NOMO-1 (cell line): Measurements from ENCODE around the gene DOK5.
"Not testable (repeated sequence)": the region's sequence is repeated elsewhere in the genome, so short reads cannot be mapped to it uniquely, and the experiment has no call there.

Experiments
- DNase-seq, 2 experiments: peaks; one replicate each; lab custom pipeline; 2025; ENCODE audit not compliant: unreplicated experiment in 2 of 2; lab: John Stamatoyannopoulos, UW

The DOK5 gene

GRCh38 chr20:54475334-54476168 is at the start of gene DOK5:
Gene DOK5, plus strand, starts transcription at chr20:54475593. Its CDS starts 354 bp downstream, at chr20:54475947.
- no peak for DNase-seq

- no peak for DNase-seq
Measured at GRCh38 chr20:54429364-54429763, 46.0 kb upstream of the DOK5 start.

- no peak for DNase-seq
Measured at GRCh38 chr20:54431156-54431944, 44.0 kb upstream of the DOK5 start.

- DNase-seq: no peak
Measured at GRCh38 chr20:54432966-54433365, 42.4 kb upstream of the DOK5 start.

GRCh38 chr20:54433636-54434035 is 41.8 kb upstream of the DOK5 start:
- no peak for DNase-seq

- DNase-seq: no peak
Measured at GRCh38 chr20:54434196-54434595, 41.2 kb upstream of the DOK5 start.

- no peak for DNase-seq
Measured at GRCh38 chr20:54435015-54435414, 40.4 kb upstream of the DOK5 start.

GRCh38 chr20:54436410-54436809 is 39.0 kb upstream of the DOK5 start:
- not testable (repeated sequence) for DNase-seq

- DNase-seq: no peak
Measured at GRCh38 chr20:54438166-54438565, 37.2 kb upstream of the DOK5 start.

GRCh38 chr20:54450207-54450606 is 25.2 kb upstream of the DOK5 start:
- no peak for DNase-seq

GRCh38 chr20:54451171-54451570 is 24.2 kb upstream of the DOK5 start:
- no peak for DNase-seq

- DNase-seq: no peak
Measured at GRCh38 chr20:54452277-54452676, 23.1 kb upstream of the DOK5 start.

GRCh38 chr20:54454982-54455381 is 20.4 kb upstream of the DOK5 start:
- DNase-seq: no peak

GRCh38 chr20:54456423-54456822 is 19.0 kb upstream of the DOK5 start:
- DNase-seq: no peak

GRCh38 chr20:54456961-54457360 is 18.4 kb upstream of the DOK5 start:
- no peak for DNase-seq

- DNase-seq: no peak
Measured at GRCh38 chr20:54458219-54458618, 17.2 kb upstream of the DOK5 start.

GRCh38 chr20:54459279-54459678 is 16.1 kb upstream of the DOK5 start:
- DNase-seq: no peak

GRCh38 chr20:54464003-54464402 is 11.4 kb upstream of the DOK5 start:
- DNase-seq: no peak

GRCh38 chr20:54466127-54466526 is 9.3 kb upstream of the DOK5 start:
- no peak for DNase-seq

- no peak for DNase-seq
Measured at GRCh38 chr20:54467622-54468021, 7.8 kb upstream of the DOK5 start.

- no peak for DNase-seq
Measured at GRCh38 chr20:54468082-54468481, 7.3 kb upstream of the DOK5 start.

GRCh38 chr20:54469293-54469692 is 6.1 kb upstream of the DOK5 start:
- DNase-seq: no peak
